Heart left ventricle (tissue), 16 donors: ENCODE results near the gene FAM118B. TPM values are rescaled to one million over a fixed set of nuclear protein-coding genes. Genes with fewer than 3 reads are reported as not detected.
A peak's percentile ranks its signal among the peaks of the same experiment; 100 is the strongest.

ENCODE experiments used
- ATAC-seq, 4 donors: fragments of 200-7000 bp; cut with Tn5 transposase; one replicate each; pipeline ENCODE4 v1.9.1; 2020 to 2022; ENCODE audit warnings: moderate library complexity in 4 of 4, mild to moderate bottlenecking in 3 of 4, moderate number of reproducible peaks in 1 of 4
- DNase-seq, 5 donors: peaks; one replicate each; pipeline ENCODE4 v3.0.0-alpha.2; 2020
- H3K27ac ChIP-seq, 12 donors: fragments of 200-600 bp; sonication (generic) in 4 of 12; one replicate each; pipeline versions ENCODE4 v1.5.0 to v1.8.0; 2016 to 2022; ENCODE audit warnings: mild to moderate bottlenecking in 2 of 12
- H3K27me3 ChIP-seq, 9 donors: fragments of 200-600 bp; sonication (generic) in 2 of 9; one replicate each; pipeline versions ENCODE4 v1.5.1 to v1.8.0; 2016 to 2022; ENCODE audit warnings: mild to moderate bottlenecking in 3 of 9
- H3K36me3 ChIP-seq, 9 donors: fragments of 200-600 bp; sonication (generic) in 2 of 9; one replicate each; pipeline versions ENCODE4 v1.5.0 to v1.8.0; 2018 to 2022; ENCODE audit warnings: mild to moderate bottlenecking in 2 of 9
- H3K4me1 ChIP-seq, 12 donors: fragments of 200-600 bp; sonication (generic) in 4 of 12; one replicate each; pipeline versions ENCODE4 v1.5.0 to v1.8.0; 2016 to 2022; ENCODE audit warnings: mild to moderate bottlenecking in 3 of 12
- H3K4me3 ChIP-seq, 12 donors: fragments of 200-600 bp; sonication (generic) in 4 of 12; one replicate each; pipeline versions ENCODE4 v1.5.0 to v1.8.0; 2017 to 2022; ENCODE audit warnings: mild to moderate bottlenecking in 9 of 12, moderate library complexity in 4 of 12
- H3K9me3 ChIP-seq, 12 donors: fragments of 200-600 bp; sonication (generic) in 4 of 12; one replicate each; pipeline versions ENCODE4 v1.5.0 to v1.8.0; 2016 to 2022; ENCODE audit warnings: mild to moderate bottlenecking in 1 of 12
- POLR2A ChIP-seq, 2 donors: fragments of 450-650 bp; IDR thresholded peaks; one replicate each; pipeline ENCODE4 v1.6.1; 2017; ENCODE audit warnings: antibody characterized with exemption in 2 of 2, mild to moderate bottlenecking in 2 of 2, moderate library complexity in 2 of 2
- WGBS, 4 donors: extraction: QIAGEN DNeasy Blood & Tissue Kit in 2 of 4; methylation state at CpG; one replicate each; pipeline versions ENCODE4 v1.1.5 to v1.1.7; 2013 to 2018; 5-methylcytosine and 5-hydroxymethylcytosine counted together
- intact Hi-C, 10 donors: fragments of 100-400 bp; cut with DNase I; formaldehyde crosslinking; loops; one replicate each; pipeline versions ENCODE4 v1.11.1 to v1.14.2; 2022
- polyA plus RNA-seq, 2 donors: library from polyadenylated mRNA; stranded (reverse); fragments of 200-250 nt; gene quantifications; one replicate each; pipeline ENCODE4 v1.2.3, GENCODE V29; 2013
- total RNA-seq, 9 donors: library from RNA; depleted of rRNA in 2 of 9; stranded (reverse); fragments of >200 nt in 2 of 9; fragmentation: NEBNext Ultra II Directional in 3 of 9; extraction: Animal tissue kit (Norgen Biotek cat#: 25700) in 3 of 9; gene quantifications; one replicate each; pipeline versions ENCODE4 v1.1.0 to v1.2.4, GENCODE V29; 2016 to 2023
- TF ChIP-seq, protein P1 (sequence below), 12 donors: fragments of 200-600 bp; sonication (generic) in 4 of 12; IDR thresholded peaks; one replicate each; pipeline versions ENCODE4 v1.5.0 to v1.8.0; 2018 to 2022; ENCODE audit warnings: antibody characterized with exemption in 12 of 12, mild to moderate bottlenecking in 5 of 12
- donor health status: ischemic (EF 13 %, LVEDD 7.1; RV severe dilation, severe dysfunction).
- donor health status: healthy with polysubstance abuse.
- donor health status: DM: no; HTN: yes; CAD: no.
- donor health status: DM: no; HTN: no; CAD: no.
- donor health status: ischemic (EF 25% LVEDD 6.9; RV normal size, moderate dysfunction).
- donor health status: ischemic (EF 25% LVEDD 5.7; RV mildly dilated, moderate dysfunction).
- donor health status: healthy.
- donor health status: DM: yes; HTN: yes; CAD: no.
- donor health status: ischemic (EF 35%, LVEDD 5.7; RV mildly dilated, moderate dysfunction).
- donor health status: nonischemic (EF 11% LVEDD 7.7; RV severe dilation, severe dysfunction).
- donor health status: DM: yes; HTN: yes; CAD: no.
- donor health status: PGD.
- donor health status: ischemic (EF 29% LVEDD 5.4; RV normal size, mild dysfunction).
- donor health status: nonischemic (EF 23%, LVEDD 6.1; RV moderate dilation, normal function).

FAM118B gene
- total and polyA plus RNA-seq, 11 donors, result 8.5 to 41.0 (median 21.8) TPM

- peaks cover 0 to 27% (median 7%) of the 10 kb centered on the region in 12 donors for H3K4me1 ChIP-seq
- no peaks in the 10 kb centered on the region for H3K27me3 ChIP-seq
- intact Hi-C loops, result loop anchor here (1.0 to 10.0 kb wide), 19 partner anchors 37 to 1034 kb away; partner anchors contain the start of gene ST3GAL4 (in 1 of the 10)
- peak; percentile 84 to 95 (median 94) for ATAC-seq
- no peak overlapping the region for H3K4me3 ChIP-seq
- WGBS, 4 donors, result 59 to 70% (median 67%) methylated on average over 12 of the region's 12 CpGs
- DNase-seq, result peak; percentile 78 to 89 (median 81)
- peaks cover 0 to 50% (median 29%) of the 10 kb centered on the region in 9 donors for H3K36me3 ChIP-seq
- H3K9me3 ChIP-seq, result no peaks in the 10 kb centered on the region
- H3K27ac ChIP-seq, result peak overlapping the region in 3 of 12 donors; percentile 7 to 16 (median 11)
- TF ChIP-seq, protein P1, sequence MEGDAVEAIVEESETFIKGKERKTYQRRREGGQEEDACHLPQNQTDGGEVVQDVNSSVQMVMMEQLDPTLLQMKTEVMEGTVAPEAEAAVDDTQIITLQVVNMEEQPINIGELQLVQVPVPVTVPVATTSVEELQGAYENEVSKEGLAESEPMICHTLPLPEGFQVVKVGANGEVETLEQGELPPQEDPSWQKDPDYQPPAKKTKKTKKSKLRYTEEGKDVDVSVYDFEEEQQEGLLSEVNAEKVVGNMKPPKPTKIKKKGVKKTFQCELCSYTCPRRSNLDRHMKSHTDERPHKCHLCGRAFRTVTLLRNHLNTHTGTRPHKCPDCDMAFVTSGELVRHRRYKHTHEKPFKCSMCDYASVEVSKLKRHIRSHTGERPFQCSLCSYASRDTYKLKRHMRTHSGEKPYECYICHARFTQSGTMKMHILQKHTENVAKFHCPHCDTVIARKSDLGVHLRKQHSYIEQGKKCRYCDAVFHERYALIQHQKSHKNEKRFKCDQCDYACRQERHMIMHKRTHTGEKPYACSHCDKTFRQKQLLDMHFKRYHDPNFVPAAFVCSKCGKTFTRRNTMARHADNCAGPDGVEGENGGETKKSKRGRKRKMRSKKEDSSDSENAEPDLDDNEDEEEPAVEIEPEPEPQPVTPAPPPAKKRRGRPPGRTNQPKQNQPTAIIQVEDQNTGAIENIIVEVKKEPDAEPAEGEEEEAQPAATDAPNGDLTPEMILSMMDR (IDR thresholded peaks at IDR 0.05), result peak; percentile 84 to 95 (median 89)
- no peak for TF ChIP-seq POLR2A (IDR thresholded peaks at IDR 0.05)
These were observed 98.8 kb downstream of the FAM118B start for GRCh38 chr11:126310200-126310991.

DNA sequence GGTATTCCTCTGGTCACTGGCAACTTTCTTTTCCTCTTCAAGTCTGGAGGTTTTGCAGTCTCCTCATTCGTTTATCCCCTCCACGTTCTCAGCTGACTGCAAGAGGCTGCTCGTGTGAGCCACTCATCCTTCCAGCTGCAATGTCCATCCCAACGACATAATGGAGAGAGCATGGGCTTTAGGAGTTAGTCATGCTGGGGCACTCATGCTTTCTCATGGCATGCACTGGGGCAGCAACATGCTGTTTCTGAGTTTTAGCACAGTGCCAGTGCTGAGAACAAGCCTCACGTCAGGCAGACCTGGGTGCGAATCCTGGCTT lies 99.4 kb downstream of the FAM118B start:
- Histone ChIP-seq H3K36me3 (peaks cover 0 to 50% (median 29%) of the 10 kb centered on the region in 9 donors), H3K4me1 (peaks cover 0 to 25% (median 6%) of the 10 kb centered on the region in 12 donors), H3K27me3 (no peaks in the 10 kb centered on the region), H3K27ac (peak overlapping the region in 3 of 12 donors; percentile 7 to 16 (median 11)), H3K4me3 (no peak overlapping the region), H3K9me3 (no peaks in the 10 kb centered on the region)
- WGBS, 4 donors, result 64 to 86% (median 72%) methylated on average over 5 to 6 of the region's 6 CpGs
- no peak for TF ChIP-seq POLR2A (IDR thresholded peaks at IDR 0.05)
- TF ChIP-seq, protein P1 (IDR thresholded peaks at IDR 0.05), result no peak
- ATAC-seq (peak in 2 of 4 donors; percentile 5 to 23), DNase-seq (no peak)
- intact Hi-C loops, result loop anchor here (1.0 to 10.0 kb wide), 19 partner anchors 36 to 1034 kb away; partner anchors contain the start of gene ST3GAL4 (in 1 of the 10)

DNA sequence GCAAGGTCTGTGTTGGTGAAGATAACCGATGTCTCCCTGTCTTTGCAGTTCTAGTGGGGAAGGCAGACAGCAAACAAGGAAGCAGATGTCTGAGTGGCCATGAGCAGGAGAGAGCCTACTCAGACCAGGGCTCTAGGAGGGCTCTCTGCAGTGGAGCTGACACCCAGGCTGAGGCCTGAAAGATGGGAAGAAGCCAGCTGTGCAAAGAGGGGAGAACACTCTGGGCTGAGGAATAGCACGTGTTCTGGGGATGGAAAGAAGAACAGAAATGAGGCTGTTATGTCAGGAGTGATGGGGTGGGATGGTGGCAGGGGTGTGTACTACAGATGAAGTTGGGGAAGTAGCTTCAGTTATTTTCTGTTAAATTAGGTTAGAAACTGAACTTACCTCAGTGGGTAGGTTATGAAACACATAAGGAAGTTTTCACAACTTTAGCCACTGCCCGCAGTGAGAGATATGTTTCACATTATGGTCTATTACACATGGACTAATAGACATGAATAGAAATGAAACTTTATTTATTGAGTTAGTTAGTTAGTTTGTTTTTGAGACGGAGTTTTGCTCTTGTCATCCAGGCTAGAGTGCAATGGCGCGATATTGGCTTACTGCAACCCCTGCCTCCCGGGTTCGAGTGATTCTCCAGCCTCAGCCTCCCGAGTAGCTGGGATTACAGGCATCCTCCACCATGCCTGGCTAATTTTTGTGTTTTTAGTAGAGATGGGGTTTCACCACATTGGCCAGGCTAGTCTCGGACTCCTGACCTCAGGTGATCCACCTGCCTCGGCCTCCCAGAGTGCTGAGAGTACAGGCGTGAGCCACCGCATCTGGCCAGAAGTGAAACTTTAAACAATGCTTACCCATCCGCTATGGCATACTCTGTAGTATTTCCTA lies 100.1 kb downstream of the FAM118B start:
- Histone ChIP-seq H3K27ac (no peak overlapping the region), H3K27me3 (no peaks in the 10 kb centered on the region), H3K4me1 (peaks cover 0 to 30% (median 6%) of the 10 kb centered on the region in 12 donors), H3K9me3 (no peaks in the 10 kb centered on the region), H3K36me3 (peaks cover 0 to 50% (median 29%) of the 10 kb centered on the region in 9 donors), H3K4me3 (no peak overlapping the region)
- ATAC-seq (peak in 1 of 4 donors; percentile 17), DNase-seq (peak in 1 of 5 donors; percentile 18)
- 90 to 94% (median 92%) methylated on average over 14 of the region's 14 CpGs for WGBS, 4 donors
- intact Hi-C loops, result loop anchor here (2.0 to 10.0 kb wide), 18 partner anchors 36 to 1033 kb away; partner anchors contain the start of gene ST3GAL4 (in 1 of the 10)
- TF ChIP-seq POLR2A (IDR thresholded peaks at IDR 0.05), result no peak
- TF ChIP-seq, protein P1 (IDR thresholded peaks at IDR 0.05), result no peak

Other genes starting within 250 kb of the FAM118B start
- gene CDON, start 148.9 kb upstream of the FAM118B start, total RNA-seq, result 10 to 100 TPM in 2 of 9 donors, 1 to 10 TPM in 7; 5.0 to 51.5 (median 7.4) TPM
- 1 to 10 TPM; 1.2 to 2.1 TPM for gene CDON, start 148.9 kb upstream of the FAM118B start, polyA plus RNA-seq
- 10 to 100 TPM; 21.0 to 50.0 (median 34.2) TPM for gene RPUSD4, start 132 bp upstream of the FAM118B start, total RNA-seq
- 10 to 100 TPM; 15.4 to 25.8 TPM for gene RPUSD4, start 132 bp upstream of the FAM118B start, polyA plus RNA-seq
- 10 to 100 TPM; 65.0 to 90.8 (median 79.3) TPM for gene SRPRA, start 57.1 kb downstream of the FAM118B start, total RNA-seq
- 10 to 100 TPM; 38.4 to 99.3 TPM for gene SRPRA, start 57.1 kb downstream of the FAM118B start, polyA plus RNA-seq
- gene FOXRED1, start 57.4 kb downstream of the FAM118B start, total RNA-seq, result 10 to 100 TPM; 22.0 to 49.1 (median 31.8) TPM
- gene FOXRED1, start 57.4 kb downstream of the FAM118B start, polyA plus RNA-seq, result 10 to 100 TPM; 32.8 to 38.4 TPM
- gene TIRAP, start 71.3 kb downstream of the FAM118B start, total RNA-seq, result 1 to 10 TPM; 5.3 to 9.5 (median 7.6) TPM
- 1 to 10 TPM; 4.0 to 5.4 TPM for gene TIRAP, start 71.3 kb downstream of the FAM118B start, polyA plus RNA-seq
- 10 to 100 TPM in 5 of 9 donors, 1 to 10 TPM in 4; 7.7 to 15.5 (median 11.1) TPM for gene DCPS, start 92.3 kb downstream of the FAM118B start, total RNA-seq
- 10 to 100 TPM in 1 of 2 donors, 1 to 10 TPM in 1; 8.1 to 18.9 TPM for gene DCPS, start 92.3 kb downstream of the FAM118B start, polyA plus RNA-seq
- gene ST3GAL4, start 143.9 kb downstream of the FAM118B start, total RNA-seq, result 10 to 100 TPM; 30.6 to 88.5 (median 59.8) TPM
- gene ST3GAL4, start 143.9 kb downstream of the FAM118B start, polyA plus RNA-seq, result 100 to 1,000 TPM in 1 of 2 donors, 10 to 100 TPM in 1; 66.1 to 168 TPM